ENCODE results near the gene PSME1.

DNA sequence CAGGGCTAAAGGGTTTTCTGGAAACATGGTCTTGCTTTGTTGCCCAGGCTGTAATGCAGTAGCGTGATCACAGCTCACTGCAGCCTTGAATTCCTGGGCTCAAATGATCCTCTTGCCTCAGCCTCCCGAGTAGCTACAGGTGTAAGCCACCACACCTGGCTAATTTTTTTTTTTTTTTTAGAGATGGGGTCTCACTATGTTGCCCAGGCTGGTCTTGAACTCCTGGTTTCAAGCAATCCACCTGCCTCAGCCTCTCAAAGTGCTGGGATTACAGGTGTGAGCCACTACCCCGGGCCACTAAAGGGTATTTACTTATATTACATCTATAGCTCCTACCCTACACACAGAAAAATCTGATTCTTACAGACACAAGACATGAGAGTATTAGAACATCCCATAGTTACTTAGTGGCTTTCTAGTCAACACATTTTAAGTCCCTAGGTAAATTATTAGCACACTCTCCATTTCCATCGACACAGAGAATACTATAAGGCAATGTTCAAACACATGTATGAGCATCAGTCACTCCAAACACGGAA, 27.6 kb upstream of the PSME1 start:
- TF ChIP-seq, protein P1, sequence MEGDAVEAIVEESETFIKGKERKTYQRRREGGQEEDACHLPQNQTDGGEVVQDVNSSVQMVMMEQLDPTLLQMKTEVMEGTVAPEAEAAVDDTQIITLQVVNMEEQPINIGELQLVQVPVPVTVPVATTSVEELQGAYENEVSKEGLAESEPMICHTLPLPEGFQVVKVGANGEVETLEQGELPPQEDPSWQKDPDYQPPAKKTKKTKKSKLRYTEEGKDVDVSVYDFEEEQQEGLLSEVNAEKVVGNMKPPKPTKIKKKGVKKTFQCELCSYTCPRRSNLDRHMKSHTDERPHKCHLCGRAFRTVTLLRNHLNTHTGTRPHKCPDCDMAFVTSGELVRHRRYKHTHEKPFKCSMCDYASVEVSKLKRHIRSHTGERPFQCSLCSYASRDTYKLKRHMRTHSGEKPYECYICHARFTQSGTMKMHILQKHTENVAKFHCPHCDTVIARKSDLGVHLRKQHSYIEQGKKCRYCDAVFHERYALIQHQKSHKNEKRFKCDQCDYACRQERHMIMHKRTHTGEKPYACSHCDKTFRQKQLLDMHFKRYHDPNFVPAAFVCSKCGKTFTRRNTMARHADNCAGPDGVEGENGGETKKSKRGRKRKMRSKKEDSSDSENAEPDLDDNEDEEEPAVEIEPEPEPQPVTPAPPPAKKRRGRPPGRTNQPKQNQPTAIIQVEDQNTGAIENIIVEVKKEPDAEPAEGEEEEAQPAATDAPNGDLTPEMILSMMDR (IDR thresholded peaks at IDR 0.05; ENCODE audit: insufficient read depth, low read length) = no peak
- TF ChIP-seq POLR2AphosphoS5 (IDR thresholded peaks at IDR 0.05; ENCODE audit: low read depth) = no peak
